HG03575 (cell line): ENCODE measurements around the gene NAP1L2.
"Not testable (repeated sequence)": the region's sequence is repeated elsewhere in the genome, so short reads cannot be mapped to it uniquely, and the experiment has no call there.

Source experiments
- ATAC-seq: cut with Tn5 transposase; IDR thresholded peaks from one replicate; pipeline ENCODE4 v1.9.1; 2021; ENCODE audit not compliant: unreplicated experiment, insufficient number of reproducible peaks, low FRiP score; ENCODE audit errors: extremely low read depth

Gene NAP1L2, protein sequence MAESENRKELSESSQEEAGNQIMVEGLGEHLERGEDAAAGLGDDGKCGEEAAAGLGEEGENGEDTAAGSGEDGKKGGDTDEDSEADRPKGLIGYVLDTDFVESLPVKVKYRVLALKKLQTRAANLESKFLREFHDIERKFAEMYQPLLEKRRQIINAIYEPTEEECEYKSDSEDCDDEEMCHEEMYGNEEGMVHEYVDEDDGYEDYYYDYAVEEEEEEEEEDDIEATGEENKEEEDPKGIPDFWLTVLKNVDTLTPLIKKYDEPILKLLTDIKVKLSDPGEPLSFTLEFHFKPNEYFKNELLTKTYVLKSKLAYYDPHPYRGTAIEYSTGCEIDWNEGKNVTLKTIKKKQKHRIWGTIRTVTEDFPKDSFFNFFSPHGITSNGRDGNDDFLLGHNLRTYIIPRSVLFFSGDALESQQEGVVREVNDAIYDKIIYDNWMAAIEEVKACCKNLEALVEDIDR

DNA sequence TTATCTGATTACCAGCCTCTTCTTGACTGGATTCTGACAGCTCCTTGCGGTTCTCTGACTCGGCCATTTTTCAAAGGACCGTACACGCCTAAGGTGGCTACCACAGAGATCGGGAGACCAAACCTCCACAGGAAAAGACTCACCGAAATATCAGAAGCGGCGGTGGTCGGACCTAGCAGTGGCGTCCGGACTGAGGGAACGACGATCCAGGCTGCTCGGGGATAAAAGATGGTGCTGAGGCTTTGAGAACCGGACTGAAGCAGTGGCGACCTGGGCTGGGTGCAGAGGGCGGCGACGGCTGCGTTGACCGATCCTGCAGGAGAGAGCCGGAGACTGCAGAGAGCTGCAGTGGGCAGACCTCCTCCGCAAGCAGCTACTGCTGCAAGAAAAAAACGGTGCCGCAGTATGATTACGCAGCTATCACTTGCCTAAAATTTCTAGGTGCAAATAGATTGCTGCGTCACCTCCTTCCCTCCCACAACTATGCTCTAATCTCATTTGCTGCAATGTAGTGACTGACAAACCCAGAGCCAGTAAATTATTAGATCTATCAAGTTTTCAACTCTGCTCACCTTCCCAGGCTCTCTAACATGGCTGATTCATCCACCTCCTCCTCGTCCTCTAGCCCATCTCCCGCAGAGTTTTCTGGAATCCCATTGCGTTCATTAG lies at the start of gene NAP1L2:
NAP1L2 (minus strand) TSS at position 426 of the 669 bp plus-strand sequence; CDS start at position 67, 359 bp downstream.
- peak; percentile 97 for ATAC-seq

DNA sequence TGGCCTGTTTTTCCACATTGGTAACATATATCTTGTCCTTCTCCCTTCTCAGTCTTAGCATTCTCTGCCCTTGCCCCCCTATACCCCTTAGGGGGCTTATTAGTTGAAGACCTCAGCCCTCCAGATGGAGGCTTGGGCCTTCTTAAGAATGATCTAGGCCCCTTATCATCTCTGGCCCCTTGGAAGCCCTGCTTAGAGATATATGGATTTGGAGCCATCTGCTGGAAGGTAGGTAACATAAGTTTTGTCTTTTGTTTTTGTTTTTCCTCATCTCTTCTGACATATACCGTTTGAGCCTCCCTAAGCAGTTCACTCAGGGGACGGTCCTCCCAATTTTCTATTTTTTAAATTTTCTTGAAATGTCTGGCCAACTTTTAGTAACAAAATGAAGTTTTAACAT lies 48.3 kb upstream of the NAP1L2 start:
- ATAC-seq, result no peak

DNA sequence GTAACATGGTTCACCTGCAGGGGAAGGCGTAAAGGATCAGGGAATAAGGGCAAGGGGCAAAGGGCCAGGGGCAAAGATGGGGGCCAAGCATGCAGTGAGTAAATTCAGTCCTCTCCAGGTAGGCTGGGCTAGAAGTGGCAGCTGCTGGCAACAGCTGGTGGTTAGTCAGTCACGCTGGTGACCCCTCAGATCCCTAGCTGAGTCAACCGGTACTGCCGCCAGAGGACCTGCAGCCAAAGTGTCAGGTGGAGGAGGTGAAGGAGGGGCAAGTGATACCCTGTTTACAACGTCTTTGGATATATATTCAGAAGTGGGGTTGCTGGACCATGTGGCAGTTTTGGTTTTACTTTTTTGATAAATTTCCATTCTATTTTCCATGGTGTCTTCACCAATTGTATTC lies 24.6 kb upstream of the NAP1L2 start:
- ATAC-seq, result no peak

DNA sequence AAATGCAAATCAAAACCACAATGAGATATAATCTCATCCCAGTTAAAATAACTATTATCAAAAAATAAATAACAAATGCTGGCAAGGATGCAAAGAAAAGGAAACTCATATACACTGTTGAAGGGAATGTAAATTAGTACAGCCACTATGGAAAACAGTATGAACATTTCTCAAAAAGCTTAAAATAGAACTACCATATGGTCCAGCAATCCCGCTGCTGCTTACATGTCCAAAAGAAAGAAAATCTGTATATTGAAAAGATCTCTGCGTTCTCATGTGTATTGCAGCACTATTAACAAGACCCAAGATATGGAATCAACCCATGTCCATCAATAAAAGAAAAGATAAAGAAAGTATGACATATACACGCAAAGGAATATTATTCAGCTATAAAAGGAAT lies 3.0 kb upstream of the NAP1L2 start:
- no peak for ATAC-seq

DNA sequence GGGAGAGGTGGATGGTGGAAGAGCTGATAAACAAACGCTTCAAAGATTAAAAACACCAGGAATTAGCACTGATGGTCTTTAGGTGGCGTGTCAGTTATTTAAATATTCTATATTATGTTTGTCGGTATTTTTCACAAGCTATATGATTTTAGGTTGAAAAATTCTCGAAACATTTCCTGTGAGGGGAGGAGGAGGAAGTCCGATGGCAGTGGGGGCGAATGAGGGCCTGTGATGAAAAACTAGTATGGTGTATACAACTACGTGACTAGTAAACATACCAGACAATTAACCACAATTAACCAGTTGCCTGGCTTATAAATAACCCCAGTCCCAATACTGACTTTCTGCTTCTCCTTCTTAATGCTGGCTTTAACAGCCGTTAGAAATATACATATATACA lies 595 bp upstream of the NAP1L2 start:
- no peak for ATAC-seq

DNA sequence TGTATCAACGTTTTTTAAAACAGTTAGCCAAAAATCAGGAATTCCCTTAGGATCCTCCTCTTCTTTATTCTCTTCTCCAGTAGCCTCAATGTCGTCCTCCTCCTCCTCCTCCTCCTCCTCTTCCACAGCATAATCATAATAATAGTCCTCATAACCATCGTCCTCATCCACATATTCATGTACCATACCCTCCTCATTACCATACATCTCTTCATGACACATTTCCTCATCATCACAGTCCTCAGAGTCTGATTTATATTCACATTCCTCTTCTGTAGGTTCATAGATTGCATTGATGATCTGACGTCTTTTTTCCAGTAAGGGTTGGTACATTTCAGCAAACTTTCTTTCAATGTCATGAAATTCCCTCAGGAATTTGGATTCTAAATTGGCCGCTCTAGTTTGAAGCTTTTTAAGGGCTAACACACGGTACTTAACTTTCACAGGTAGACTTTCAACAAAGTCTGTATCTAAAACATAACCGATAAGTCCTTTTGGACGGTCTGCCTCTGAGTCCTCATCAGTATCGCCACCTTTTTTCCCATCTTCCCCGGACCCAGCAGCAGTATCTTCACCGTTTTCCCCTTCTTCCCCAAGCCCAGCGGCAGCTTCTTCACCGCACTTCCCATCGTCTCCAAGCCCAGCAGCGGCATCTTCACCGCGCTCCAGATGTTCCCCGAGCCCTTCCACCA lies 771 bp downstream of the NAP1L2 start:
- ATAC-seq, result no peak

DNA sequence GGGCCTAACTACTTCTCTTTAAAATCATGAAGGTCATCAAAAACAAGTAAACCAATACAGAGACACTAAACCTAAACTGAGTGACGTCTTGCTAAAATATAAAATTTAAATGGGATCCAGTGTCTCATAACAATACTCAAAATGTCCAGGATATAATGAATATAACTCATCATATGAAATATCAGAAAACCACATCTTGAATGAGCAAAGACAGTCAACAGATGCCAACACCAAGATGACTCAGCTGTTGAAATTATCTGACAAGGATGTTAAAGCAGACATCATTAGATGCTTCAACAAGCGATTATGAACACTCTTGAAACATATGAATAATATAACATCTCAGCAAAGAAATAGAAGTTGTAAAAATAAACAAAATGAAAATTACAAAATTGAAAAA lies 8.3 kb downstream of the NAP1L2 start:
- no peak for ATAC-seq

DNA sequence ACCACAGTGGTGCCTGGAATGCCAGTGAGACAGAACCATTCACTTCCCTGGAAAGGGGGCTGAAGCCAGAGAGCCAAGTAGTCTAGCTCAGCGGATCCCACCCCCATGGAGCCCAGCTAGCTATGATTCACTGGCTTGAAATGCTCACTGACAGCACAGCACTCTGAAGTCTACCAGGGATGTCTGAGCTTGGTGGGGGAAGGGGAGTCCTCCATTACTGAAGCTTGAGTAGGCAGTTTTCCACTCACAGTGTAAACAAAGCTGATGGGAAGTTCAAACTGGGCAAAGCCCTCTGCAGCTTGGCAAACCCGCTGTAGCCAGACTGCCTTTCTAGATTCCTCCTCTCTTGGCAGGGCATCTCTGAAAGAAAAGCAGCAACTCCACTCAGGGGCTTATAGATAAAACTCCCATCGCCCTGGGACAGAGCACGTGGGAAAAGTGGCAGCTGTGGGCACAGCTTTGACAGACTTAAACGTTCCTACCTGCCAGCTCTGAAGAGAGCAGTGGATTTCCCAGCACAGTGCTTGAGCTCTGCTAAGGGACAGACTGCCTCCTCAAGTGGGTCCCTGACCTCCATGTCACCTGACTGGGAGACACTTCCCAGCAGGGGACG lies 32.0 kb downstream of the NAP1L2 start:
- ATAC-seq, result no peak

DNA sequence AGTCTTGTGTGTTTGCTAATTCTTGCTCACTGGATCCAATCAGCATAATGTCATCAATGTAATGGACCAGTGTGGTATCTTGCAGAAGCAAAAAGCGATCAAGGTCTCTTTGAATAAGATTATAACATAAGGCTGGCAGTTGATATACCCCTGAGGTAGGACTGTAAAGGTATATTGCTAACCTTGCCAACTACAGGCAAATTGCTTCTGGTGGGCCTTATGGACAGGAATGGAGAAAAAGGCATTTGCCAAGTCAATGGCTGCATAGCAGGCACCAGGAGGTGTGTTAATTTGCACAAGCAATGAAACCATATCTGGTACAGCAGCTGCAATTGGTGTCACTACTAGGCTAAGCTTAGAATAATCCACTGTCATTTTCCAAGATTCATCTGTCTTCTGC lies 45.7 kb downstream of the NAP1L2 start:
- ATAC-seq, result not testable (repeated sequence)
